NCI-H510A treated with DMSO at 0.1 percent for 48 hours (cell line): ENCODE results near the gene LGR4.
"Not testable (repeated sequence)": the region's sequence is repeated elsewhere in the genome, so short reads cannot be mapped to it uniquely, and the experiment has no call there.

Source experiments
- DNase-seq: peaks from one replicate; lab custom pipeline; 2025; lab: John Stamatoyannopoulos, UW

The LGR4 gene

GRCh38 chr11:27458182-27458581 lies 14.4 kb downstream of the LGR4 start:
- DNase-seq = no peak

GRCh38 chr11:27456795-27457329 lies 15.7 kb downstream of the LGR4 start:
- DNase-seq = no peak

DNA sequence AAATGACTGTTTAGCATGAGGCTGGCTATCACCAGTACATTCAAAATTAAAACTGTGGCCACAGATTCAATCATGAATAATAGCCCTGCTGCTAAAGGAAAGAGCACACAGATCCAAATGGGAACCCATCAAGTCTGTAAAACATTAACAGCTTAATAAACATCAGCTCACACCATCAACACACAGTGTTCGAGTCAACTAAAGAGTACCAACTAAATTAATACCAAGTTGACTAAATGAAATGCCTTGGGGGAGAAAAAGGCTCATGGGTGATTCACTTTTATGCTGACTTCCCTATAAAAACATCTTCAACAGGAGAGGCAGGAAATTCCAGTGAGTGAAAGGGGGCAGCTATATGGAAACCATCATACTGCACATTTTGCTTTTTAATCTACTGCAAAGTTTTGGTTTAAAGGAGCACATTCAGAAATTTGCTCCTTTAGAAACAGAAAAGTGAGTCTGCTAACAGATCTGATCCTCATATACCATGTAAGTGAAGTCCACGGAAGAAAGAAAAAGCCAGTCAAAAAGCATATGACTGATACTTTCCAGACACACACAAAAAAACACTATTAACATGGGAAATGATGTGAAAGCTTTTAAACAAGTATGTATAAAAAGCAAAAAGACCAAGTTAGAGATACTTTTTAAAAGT lies 16.3 kb downstream of the LGR4 start:
- DNase-seq = no peak

DNA sequence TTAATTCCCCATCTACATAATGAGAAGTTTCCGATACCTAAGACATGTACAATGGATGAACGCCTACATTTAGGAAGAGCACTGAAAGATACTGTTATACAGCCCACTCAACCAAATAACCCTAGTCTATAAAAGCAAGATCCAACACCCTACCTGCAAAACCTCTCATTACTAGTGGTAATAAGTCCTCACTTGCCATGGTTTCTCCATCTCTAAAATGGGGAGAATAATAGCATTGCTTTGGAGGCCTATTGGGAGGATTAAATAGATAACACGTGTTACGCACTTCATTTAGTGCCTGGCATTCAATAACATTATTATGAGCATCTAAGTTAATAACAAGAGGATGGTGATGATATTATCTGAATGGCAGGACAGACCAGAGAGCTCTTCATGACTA lies 16.9 kb downstream of the LGR4 start:
- DNase-seq = no peak

- DNase-seq = no peak
Observed at GRCh38 chr11:27453701-27454100, 18.9 kb downstream of the LGR4 start.

DNA sequence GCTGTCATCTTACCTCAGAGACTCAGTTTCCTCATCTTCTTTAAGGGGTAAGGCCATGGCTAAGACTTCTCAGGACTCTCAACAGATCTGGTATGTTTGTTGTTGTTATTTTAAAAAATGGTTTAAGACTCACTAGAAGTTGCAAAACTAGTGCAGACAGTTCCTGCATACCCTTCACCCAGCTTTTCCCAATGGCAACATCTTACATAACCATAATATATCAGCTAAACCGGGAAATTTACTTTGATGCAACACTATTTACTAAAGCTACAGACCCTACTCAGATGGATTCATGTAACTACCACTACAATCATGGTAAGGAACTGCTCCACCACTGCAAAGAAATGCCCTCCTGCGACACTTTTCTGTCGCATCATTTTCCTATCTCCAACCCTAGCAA lies 20.4 kb downstream of the LGR4 start:
- no peak for DNase-seq

DNA sequence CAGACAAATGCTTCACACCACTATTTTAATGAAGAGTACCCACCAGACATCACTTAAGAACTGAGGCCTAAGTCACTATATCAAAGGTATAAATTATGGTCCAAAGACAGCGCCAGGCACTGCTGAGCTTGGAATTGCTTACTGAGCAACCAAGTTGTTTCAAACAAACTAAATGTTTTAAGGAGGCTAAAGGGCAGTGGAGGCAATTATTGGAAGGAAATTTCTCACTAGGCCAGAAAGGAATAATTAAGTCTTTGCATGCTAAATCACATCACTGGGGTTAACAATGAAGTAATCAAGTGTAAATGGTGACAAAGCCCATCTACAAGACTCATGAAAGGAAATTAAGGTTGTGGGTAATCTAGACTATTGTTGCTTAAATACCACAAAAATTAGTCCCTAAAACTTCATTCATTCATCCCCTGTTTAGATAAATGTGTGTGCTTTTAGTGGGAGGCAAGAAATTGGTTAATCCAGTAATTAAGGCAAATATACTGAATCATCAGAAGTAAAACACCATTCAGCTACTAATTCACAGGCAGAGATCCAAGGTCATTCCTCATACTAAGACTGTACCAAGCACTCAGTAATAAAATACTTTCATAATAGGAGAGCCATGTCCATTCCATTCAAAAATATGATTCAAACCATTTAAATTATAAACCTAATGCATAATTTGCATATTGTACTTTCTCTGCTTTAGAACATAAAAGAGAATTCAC lies 21.2 kb downstream of the LGR4 start:
- DNase-seq = no peak

- DNase-seq = not testable (repeated sequence)
Observed at GRCh38 chr11:27448184-27448540, 24.4 kb downstream of the LGR4 start.

GRCh38 chr11:27447288-27448183 lies 25.1 kb downstream of the LGR4 start:
- DNase-seq = no peak

GRCh38 chr11:27445625-27446024 lies 27.0 kb downstream of the LGR4 start:
- no peak for DNase-seq

DNA sequence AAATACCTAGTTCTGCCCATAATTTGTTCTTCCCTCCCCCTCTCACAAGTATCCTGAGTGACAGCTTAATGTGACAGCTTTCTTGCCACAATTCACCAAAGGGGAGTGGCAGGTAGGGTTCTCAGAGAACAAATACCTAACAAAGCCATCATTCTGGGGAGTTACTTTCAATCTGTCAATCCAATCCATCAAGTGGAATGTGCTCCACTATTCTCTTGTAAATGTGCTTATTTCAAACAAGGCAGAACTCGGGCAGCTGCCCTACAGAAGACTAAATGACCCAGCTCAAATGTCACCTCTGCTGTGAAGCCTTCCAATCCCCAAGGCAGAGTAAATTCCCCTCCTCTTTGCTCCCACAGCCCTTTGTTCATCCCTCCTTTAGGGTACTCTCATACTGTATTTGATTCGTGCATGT lies 27.8 kb downstream of the LGR4 start:
- DNase-seq = peak; percentile 3

GRCh38 chr11:27443746-27444507 lies 28.7 kb downstream of the LGR4 start:
- DNase-seq = no peak

DNA sequence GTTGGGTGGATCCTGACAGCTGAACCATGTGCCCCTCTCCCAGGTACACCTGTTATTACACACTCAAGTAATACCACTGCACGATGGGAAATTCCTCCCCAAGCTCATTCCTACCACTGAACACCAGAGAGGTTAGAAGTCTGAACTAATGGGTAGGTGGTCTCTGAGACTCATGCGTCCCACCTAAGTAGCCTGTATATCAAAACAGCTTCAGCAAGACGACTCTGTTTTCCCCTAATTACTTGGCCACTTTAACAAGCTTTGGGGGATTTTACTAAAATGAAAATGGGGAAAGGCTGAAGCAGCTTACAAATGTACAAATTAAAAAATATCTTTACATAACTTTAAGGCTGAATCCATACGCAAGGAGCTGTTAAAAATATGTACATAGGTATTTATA lies 29.4 kb downstream of the LGR4 start:
- no peak for DNase-seq

DNA sequence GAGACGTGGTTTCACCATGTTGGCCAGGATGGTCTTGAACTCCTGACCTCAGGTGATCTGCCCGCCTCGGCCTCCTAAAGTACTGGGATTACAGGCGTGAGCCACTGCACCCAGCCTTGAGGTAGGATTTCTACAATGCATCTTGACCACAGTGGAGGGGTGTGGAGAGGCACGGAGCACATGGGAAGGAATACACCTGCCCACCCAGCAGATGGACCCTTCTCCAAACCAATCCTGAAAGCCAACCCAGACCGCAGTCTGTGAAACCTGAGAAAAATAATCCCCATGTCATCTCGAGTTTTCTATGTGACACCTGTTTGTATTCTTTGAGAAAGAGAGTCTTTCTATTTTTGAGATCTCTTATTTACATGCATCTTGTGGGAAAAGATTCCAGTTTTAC lies 32.5 kb downstream of the LGR4 start:
- DNase-seq = no peak

- DNase-seq = no peak
Observed at GRCh38 chr11:27438595-27438981, 34.0 kb downstream of the LGR4 start.

- no peak for DNase-seq
Observed at GRCh38 chr11:27437829-27438594, 34.6 kb downstream of the LGR4 start.

GRCh38 chr11:27436916-27437315 lies 35.7 kb downstream of the LGR4 start:
- no peak for DNase-seq

DNA sequence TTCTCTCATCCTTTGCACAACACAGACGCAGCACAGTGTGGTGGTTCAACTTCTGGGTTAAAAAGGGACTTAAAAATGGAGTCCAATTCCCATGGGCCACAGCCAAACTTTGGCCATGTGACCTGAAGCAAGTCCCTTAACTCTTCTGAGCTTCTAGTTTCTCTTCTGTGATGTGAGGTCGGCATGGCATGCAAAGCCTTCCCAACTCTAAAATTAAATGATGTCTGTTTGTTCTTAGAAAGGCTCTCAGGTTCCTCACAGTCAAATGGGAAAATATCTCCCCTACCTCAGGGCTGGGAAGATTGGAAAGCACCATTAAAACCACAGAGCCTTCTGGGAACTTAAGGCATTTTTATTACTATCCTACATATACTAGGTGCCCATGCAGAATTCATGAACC lies 38.8 kb downstream of the LGR4 start:
- no peak for DNase-seq

DNA sequence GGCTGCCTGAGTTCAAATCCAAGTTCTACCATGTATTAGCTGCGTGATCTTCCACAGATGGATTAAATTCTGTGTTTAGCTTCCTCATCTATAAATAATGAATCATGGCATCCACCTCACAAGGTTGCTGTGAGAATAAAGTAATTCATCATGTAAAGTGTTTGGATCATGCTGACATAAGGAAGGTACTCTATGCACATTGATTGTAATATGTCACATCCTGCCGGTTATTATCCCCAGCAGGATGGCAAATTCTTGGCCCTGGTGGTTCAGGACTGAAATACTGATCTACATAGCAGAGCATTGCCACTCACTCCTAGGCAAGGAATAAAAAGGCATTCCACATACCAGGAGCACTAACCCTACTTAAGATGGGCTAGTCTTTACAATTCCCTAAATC lies 40.8 kb downstream of the LGR4 start:
- DNase-seq = no peak

DNA sequence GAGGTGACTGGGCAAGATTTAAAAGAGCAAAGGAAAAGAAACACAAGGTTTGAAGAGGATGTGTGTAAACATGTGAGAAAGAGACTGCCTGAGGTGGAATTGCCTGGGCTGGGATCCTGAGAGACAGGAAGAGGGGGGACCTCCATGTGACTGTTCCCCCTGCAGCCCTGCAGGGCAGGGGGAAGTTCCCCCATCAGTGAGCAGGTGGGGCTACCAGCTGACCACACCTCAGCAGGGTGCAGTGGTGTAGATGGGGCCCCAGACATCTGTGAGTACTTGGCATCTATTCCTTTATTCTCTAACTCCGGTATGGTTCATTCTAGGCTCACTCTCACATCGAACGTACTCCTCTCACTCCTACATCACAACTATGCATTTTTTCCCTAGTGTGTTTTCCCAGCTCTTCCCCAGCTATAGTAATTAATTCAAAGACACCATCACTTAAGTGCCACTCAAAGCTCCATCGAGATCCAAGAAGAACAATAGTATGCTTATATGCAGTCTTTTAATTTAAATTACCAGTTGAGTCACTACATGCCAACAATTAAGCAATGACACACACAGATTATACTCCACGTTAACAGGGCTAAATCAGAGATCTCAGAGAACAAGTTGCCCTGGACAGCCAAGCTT lies 42.7 kb downstream of the LGR4 start:
- DNase-seq = no peak
